Fibroblast of the aortic adventitia (primary cell): Measurements from ENCODE around the gene MMP28. TPM values are rescaled to one million over a fixed set of nuclear protein-coding genes. Genes with fewer than 3 reads are reported as not detected.

Source experiments
- DNase-seq: peaks from one replicate; pipeline ENCODE4 v3.0.0-alpha.2; 2010; ENCODE audit warnings: low read depth
- H3K4me3 ChIP-seq: 2 replicates; pipeline ENCODE4 v1.5.1; 2011; ENCODE audit warnings: low read depth, mild to moderate bottlenecking, control low read depth, low read length, moderate library complexity
- total RNA-seq: library from RNA; depleted of rRNA; stranded (reverse); fragments of >200 nt; gene quantifications from 2 replicates; pipeline ENCODE4 v1.2.3, GENCODE V29; 2012; ENCODE audit warnings: low replicate concordance
- TF ChIP-seq, protein P1 (sequence below): IDR thresholded peaks from 2 replicates; pipeline ENCODE4 v1.5.1; 2011; ENCODE audit warnings: mild to moderate bottlenecking, low read length, control low read depth, inconsistent platforms; ENCODE audit not compliant: insufficient read depth

MMP28 gene
- total RNA-seq, 1 donor = 0.09 TPM

DNA sequence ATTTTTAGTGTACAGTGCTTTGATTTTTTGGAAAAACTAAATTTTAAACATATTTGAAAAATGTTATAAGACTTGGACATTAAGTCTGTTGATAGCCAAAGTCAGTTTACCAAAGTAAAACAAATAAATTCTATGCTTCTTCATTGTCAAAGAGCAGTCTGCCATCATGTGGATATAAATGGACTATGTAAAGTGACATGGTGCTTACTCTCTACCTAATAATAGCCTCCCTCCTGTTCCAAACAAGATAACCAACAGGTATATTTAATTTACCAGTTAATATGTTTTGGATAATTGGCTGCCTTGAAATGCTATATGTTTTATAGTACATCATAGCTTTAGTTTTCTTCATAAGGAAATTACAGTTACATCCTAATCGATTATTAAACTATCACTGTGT, 29.8 kb upstream of the MMP28 start:
- TF ChIP-seq, protein P1, sequence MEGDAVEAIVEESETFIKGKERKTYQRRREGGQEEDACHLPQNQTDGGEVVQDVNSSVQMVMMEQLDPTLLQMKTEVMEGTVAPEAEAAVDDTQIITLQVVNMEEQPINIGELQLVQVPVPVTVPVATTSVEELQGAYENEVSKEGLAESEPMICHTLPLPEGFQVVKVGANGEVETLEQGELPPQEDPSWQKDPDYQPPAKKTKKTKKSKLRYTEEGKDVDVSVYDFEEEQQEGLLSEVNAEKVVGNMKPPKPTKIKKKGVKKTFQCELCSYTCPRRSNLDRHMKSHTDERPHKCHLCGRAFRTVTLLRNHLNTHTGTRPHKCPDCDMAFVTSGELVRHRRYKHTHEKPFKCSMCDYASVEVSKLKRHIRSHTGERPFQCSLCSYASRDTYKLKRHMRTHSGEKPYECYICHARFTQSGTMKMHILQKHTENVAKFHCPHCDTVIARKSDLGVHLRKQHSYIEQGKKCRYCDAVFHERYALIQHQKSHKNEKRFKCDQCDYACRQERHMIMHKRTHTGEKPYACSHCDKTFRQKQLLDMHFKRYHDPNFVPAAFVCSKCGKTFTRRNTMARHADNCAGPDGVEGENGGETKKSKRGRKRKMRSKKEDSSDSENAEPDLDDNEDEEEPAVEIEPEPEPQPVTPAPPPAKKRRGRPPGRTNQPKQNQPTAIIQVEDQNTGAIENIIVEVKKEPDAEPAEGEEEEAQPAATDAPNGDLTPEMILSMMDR = no peak
- H3K4me3 ChIP-seq = no peak overlapping the region
- DNase-seq = no peak

DNA sequence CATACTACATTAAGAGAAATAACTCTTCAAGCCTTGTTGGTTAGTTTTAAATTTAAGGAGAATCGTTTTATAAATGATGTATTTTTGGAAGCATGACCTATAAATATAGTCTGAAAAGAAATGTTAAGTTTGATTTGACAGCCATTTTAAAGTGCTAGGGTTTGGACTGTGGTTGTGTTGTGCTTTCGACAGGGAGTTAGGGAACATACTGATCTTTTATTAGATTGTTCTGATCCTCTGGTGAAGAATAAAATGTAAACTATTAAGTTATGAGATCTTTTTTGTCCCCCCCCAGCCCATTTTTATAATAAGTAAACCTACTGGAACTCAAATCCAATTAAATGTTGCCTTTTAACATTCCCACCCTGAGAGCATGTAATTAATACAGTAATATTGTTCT, 25.9 kb upstream of the MMP28 start:
- TF ChIP-seq, protein P1 = no peak
- no peak for DNase-seq
- H3K4me3 ChIP-seq = no peak overlapping the region

DNA sequence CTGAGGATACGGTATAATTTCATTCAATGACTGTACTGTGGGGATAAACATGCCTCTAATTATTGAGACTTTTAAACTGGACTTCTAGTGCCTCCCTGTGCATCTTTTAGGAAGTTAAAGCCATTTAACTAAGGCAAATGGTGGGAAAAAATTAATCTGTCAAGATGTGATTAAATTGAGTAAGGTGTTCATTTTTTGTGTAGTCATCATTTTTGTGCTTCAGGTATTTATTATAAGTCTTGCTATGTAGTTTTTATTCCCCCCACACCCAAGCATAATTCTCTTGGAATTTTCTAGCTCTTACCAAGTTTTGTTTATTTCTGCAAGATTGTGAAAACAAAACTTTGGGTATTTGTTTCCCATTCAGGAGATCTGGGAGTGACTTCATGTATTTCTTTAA, 24.0 kb upstream of the MMP28 start:
- no peak for DNase-seq
- TF ChIP-seq, protein P1 = no peak
- H3K4me3 ChIP-seq = no peak overlapping the region

DNA sequence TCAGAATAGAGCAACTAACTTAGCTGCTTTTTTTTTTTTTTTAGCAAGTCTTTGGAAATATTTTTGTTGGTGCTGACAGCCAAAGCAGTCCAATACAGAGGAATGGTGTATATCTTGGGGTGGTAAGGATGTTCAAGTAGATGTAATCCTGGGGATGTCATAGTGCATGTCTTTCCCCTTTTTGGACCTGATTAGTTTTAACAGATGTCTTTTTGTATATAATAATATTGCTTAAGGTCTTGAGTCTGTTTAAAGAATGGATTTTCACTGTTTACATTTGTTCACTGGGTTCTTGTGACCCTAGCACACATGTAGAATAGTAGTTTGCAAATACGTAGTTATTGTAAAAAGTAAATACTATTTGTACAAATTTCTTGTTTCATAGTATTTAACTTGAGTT, 21.8 kb upstream of the MMP28 start:
- no peak overlapping the region for H3K4me3 ChIP-seq
- DNase-seq = no peak
- TF ChIP-seq, protein P1 = no peak

DNA sequence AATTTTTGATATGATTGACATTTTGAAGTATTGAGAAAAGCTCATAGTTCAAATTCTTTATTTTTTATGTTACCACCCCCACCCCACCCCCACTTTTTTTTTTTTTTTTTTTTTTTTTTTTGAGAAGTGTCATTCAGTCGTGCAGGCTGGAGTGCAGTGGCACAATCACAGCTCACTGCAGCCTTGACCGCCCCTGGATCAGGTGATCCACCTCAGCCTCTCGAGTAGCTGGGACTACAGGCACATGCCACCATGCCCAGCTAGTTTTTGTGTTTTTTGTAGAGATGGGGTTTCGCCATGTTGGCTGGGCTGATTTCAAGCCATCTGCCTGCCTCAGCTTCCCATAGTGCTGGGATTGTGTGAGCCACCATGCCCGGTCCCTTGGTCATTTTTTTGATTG, 21.3 kb upstream of the MMP28 start:
- TF ChIP-seq, protein P1 = no peak
- no peak overlapping the region for H3K4me3 ChIP-seq
- DNase-seq = no peak

DNA sequence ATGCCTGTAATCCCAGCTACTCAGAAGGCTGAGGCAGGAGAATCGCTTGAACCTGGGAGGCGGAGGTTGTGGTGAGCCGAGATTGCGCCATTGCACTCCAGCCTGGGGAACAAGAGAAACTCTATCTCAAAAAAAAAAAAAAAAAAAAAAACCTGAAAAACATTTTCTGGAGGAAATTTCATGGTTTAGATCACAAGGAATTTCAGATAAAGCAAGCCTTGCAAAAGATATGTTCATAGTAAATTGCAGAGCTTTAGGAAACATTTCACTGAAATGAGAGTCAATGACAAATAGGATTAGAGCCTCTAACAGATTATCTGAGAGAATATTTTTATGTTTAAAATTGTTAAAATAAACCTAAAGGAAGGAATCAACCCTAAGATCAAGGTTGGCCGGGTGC, 17.0 kb upstream of the MMP28 start:
- TF ChIP-seq, protein P1 = no peak
- no peak for DNase-seq
- H3K4me3 ChIP-seq = no peak overlapping the region

DNA sequence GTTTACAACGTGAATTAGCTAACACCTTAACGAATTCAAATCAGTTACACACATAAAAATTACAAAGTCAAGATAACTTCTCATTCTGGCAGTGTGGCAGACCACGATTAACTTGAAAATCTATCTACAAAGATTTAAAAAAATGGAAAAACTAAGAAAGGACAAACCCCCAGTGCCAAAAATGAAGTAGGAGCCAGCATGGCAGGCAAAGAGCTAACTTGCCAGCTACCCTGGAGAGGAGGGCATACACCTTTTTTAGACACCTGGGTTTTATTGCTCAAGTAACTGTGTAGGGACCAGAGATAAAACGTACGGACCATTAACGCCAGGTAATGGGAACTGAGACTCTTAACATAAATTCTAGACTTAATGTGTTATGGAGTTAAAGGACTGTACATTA, 16.3 kb upstream of the MMP28 start:
- H3K4me3 ChIP-seq = no peak overlapping the region
- DNase-seq = no peak
- TF ChIP-seq, protein P1 = no peak
